KOPT-K1 (cell line): ENCODE measurements around the gene KCTD14.

Experiments used
- H3K27ac ChIP-seq: fragments of 200-600 bp; sonication (generic); 2 replicates; pipeline ENCODE4 v1.5.1; 2016; ENCODE audit warnings: antibody characterized with exemption, mild to moderate bottlenecking, low read depth, low read length; ENCODE audit not compliant: poor library complexity, severe bottlenecking
- H3K36me3 ChIP-seq: fragments of 200-600 bp; sonication (generic); 2 replicates; pipeline ENCODE4 v1.5.1; 2017; ENCODE audit warnings: antibody characterized with exemption, mild to moderate bottlenecking, low read length, moderate library complexity; ENCODE audit not compliant: insufficient read depth
- H3K9me3 ChIP-seq: fragments of 200-600 bp; sonication (generic); 2 replicates; pipeline ENCODE4 v1.5.1; 2017; ENCODE audit warnings: antibody characterized with exemption, low read length, mild to moderate bottlenecking; ENCODE audit not compliant: insufficient read depth, poor library complexity, severe bottlenecking

The KCTD14 gene

DNA sequence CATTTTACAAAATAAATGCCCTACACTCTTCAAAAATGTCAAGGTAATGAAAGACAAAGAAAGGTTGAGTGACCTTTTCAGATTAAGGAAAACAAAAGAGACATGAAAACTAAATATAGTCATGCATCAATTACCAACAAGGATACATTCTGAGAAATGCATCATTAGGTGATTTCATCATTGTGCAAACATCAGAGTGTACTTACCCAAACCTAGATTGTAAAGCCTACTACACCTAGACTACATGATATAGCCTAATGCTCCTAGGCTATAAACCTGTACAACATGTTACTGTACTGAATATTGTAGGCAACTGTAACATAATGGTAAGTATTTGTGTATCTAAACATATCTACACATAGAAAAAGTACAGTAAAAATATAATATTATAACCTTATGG is 55.3 kb downstream of the KCTD14 start:
- Histone ChIP-seq H3K36me3 (peaks cover 29% of the 10 kb centered on the region), H3K9me3 (no peaks in the 10 kb centered on the region), H3K27ac (no peak overlapping the region)

DNA sequence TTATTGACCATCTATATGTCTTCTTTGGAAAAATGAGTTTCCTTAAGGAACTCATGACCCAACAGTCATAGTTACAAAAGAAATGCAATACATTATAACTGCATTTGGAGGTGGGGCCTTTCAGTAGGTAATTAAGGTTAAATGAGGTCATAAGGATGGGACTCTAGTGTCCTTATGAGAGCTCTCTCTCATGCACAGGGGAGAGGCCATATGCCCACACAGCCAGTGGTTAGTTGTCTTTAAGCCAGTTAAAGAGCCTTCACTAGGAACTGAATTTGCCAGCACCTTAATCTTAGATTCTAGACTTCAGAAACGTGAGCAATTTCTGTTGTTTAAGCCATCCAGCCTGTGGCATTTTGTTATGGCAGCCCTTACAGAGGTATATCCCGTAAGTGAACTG is 56.0 kb downstream of the KCTD14 start:
- Histone ChIP-seq H3K27ac (no peak overlapping the region), H3K9me3 (no peaks in the 10 kb centered on the region), H3K36me3 (peaks cover 29% of the 10 kb centered on the region)

GRCh38 chr11:77966338-77966737 is 56.7 kb downstream of the KCTD14 start:
- Histone ChIP-seq H3K36me3 (peaks cover 29% of the 10 kb centered on the region), H3K27ac (no peak overlapping the region), H3K9me3 (no peaks in the 10 kb centered on the region)
